ENCODE results near the gene PRDM5.
"Not testable (repeated sequence)": the region's sequence is repeated elsewhere in the genome, so short reads cannot be mapped to it uniquely, and the experiment has no call there.

The PRDM5 gene

GRCh38 chr4:120703908-120704307 lies 218.6 kb downstream of the PRDM5 start:
- DNase-seq (ENCODE audit: low spot score) = no peak

DNA sequence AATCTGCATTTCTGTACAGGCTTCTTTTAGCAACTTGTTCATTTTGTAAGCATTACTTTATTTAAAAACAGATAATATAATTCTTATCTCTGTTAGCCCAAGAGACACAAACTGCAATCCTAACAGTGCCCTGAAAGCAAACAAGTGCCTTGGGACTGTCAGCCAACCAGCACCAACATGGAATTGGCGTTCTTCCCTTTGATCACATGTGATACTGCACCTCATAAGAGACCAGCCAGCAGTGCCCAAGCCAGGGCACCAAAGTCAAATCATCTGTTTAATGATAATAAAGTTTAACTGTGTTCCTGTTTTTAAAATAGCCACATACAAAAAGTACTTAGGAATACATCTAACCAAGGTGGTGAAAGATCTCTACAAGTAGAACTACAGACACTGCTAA lies 223.2 kb downstream of the PRDM5 start:
- DNase-seq (ENCODE audit: low spot score) = no peak

GRCh38 chr4:120694973-120695372 lies 227.6 kb downstream of the PRDM5 start:
- DNase-seq (ENCODE audit: low spot score) = no peak

- no peak for DNase-seq (ENCODE audit: low spot score)
Measured at GRCh38 chr4:120693816-120694215, 228.7 kb downstream of the PRDM5 start.

- DNase-seq (ENCODE audit: low spot score) = no peak
Measured at GRCh38 chr4:120692964-120693363, 229.6 kb downstream of the PRDM5 start.

DNA sequence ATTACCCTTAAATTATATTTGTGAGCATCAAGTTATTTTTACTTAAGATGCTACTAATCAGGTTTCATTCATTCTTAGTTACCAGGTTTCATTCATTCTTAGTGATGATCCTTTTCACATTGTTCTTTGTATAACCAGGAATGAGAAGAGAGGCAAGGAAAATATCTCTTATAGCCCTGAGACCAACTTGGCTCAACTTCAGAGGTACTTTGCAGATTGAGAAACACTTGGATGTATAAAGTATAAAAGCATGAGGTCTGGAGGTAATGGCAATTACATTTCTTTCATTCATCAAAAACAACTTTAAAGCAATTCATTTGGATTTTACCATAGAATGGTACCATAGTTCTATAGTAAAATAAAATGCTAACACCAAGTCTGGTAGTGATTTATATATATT lies 231.0 kb downstream of the PRDM5 start:
- DNase-seq (ENCODE audit: low spot score) = no peak

GRCh38 chr4:120691106-120691505 lies 231.4 kb downstream of the PRDM5 start:
- DNase-seq (ENCODE audit: low spot score) = no peak

DNA sequence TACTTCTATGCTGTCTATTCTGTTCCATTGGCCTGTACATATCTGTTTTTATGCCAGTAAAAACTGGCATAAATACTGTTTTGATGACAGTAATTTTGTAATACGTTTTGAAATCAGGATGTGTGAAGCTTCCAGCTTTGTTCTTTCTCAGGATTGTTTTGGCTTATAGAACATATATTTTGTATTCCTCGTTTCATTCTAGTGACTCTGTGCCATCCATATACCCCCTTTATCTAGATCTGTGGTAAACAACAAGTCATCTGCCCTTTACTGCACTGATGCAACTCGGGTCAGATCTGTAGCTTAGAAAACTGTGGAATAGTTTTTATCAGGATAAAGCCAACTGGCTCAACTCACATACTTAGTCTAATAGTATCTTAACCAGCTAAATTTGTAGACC lies 233.7 kb downstream of the PRDM5 start:
- DNase-seq (ENCODE audit: low spot score) = no peak

- DNase-seq (ENCODE audit: low spot score) = no peak
Measured at GRCh38 chr4:120685756-120686278, 236.7 kb downstream of the PRDM5 start.

- DNase-seq (ENCODE audit: low spot score) = no peak
Measured at GRCh38 chr4:120683897-120684540, 238.5 kb downstream of the PRDM5 start.

GRCh38 chr4:120682981-120683380 lies 239.5 kb downstream of the PRDM5 start:
- no peak for DNase-seq (ENCODE audit: low spot score)

DNA sequence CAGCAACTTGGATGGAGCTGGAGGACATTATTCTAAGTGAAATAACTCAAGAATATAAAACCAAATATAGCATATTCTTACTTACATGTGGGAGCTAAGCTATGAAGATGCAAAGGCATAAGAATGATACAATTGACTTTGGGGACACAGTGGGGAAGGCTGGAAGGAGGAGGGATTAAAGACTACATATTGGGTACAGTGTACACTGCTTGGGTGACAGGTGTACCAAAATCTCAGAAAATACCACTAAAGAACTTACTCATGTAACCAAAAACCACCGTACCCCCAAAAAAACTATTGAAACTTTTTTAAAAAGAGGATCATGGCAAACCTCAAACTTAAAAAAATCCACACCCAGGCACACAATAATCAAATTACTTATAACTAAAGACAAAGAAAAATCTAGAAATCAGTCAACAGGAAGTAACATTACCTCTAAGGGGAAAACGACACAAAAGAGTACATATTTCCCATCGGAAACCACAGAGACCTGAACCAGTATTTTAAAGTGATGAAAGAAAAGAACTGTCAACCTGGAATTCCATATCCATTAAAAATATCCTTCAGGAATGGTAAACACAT lies 241.8 kb downstream of the PRDM5 start:
- DNase-seq (ENCODE audit: low spot score) = no peak

- DNase-seq (ENCODE audit: low spot score) = no peak
Measured at GRCh38 chr4:120673696-120674095, 248.8 kb downstream of the PRDM5 start.

GRCh38 chr4:120672558-120673147 lies 249.9 kb downstream of the PRDM5 start:
- DNase-seq (ENCODE audit: low spot score) = no peak

GRCh38 chr4:120672076-120672475 lies 250.4 kb downstream of the PRDM5 start:
- no peak for DNase-seq (ENCODE audit: low spot score)

GRCh38 chr4:120671538-120671937 lies 251.0 kb downstream of the PRDM5 start:
- DNase-seq (ENCODE audit: low spot score) = no peak

- DNase-seq (ENCODE audit: low spot score) = no peak
Measured at GRCh38 chr4:120667102-120667501, 255.4 kb downstream of the PRDM5 start.

DNA sequence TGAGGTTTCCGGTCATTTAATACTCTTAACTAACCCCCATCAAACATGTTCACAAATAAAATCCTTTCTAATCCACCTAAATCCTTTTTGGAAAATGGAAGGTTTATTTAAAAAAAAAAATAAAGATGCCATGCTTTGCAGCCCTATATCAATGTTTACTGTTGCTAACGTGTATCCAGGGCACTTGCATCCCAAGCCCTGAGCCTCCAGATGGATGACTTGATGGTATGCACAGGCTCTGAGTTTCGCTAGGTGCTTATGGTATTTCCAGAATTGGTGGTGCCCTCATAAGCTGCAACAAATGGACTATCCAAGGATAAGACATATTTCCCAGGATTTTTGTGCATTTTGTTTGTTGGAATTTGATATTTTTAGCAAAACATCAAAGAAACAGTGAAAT lies 257.7 kb downstream of the PRDM5 start:
- no peak for DNase-seq (ENCODE audit: low spot score)

DNA sequence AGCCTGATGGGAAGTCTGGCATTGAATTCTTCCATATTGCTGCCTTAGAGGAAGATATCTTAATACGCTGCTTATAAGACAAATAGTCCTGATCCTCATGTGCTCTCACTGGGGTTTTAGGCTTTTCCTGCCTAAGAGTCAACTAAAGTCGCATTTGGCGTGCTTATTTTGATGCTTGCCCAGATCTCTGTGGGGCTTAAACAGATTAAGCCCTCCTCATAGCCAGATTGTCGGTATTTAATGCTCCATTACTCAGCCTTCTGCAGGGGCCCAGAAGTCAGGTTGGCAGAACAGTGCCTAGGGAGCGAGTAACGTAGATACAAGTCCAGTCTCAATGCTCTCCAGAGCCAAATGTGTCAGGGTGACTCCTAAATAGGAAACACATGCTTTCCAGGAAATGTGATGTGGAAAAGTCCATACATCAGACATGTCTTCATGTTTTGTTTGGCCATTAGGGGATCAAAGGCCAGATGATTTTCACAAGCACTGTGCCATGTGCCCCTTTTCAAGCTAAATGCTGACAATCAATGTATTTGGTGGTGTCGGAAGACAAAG lies 262.8 kb downstream of the PRDM5 start:
- DNase-seq (ENCODE audit: low spot score) = no peak

- DNase-seq (ENCODE audit: low spot score) = no peak
Measured at GRCh38 chr4:120658772-120659171, 263.8 kb downstream of the PRDM5 start.

DNA sequence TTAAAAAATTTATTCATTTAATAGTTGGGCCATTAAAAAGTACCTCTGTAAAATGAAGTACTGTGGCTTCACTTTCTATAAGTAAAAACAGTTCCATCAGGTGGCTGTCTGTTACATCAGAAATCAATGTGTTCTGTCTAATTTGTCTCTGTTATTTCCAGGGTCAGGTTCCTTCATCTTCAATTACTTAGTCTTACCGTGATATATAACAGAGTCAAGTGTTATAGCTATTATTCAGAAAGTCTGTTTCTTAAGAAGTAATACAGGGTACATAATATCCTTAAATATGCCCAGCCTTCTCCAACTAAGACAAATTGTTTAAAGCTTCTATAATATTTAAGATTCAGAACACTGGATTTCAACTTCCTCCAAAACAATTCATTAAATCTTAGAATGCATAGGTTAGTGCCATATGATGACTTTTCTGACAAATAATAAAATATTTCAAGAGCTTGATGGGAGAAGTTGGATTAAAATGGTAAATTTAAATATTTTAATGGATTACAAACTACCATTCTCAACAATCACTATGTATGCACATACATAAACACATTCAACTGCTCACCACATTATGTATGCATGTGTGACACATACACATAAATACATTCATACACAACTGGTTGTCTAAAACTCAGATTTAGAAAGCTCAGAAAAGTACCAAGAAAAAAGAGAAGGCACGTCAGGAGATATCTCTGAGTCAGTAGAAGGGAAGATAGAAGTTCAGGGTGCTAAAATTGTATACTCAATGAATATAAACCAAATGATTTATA lies 268.5 kb downstream of the PRDM5 start:
- no peak for DNase-seq (ENCODE audit: low spot score)

DNA sequence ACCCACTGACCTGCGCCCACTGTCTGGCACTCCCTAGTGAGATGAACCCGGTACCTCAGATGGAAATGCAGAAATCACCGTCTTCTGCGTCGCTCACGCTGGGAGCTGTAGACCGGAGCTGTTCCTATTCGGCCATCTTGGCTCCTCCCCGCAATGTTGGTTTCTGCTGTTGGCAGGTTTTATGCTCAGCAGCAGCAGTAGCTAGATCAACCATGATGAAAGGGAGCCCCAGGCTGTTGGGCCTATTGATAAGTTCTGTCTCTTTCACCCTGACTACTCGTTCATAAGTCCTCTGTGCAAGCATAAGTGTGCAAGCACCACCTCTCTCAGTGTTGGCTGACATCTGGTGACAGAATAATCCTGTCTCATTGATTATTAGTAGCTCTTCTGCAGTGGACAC lies 274.2 kb downstream of the PRDM5 start:
- not testable (repeated sequence) for DNase-seq (ENCODE audit: low spot score)
